T-helper 2 cell treated with Interferon-gamma antibody and Interleukin-4, amounts not matched to agents 5 μg/mL and 100 μg/mL, for 36 hours (primary cell): ENCODE results near the gene URAD.
"Not testable (repeated sequence)": the region's sequence is repeated elsewhere in the genome, so short reads cannot be mapped to it uniquely, and the experiment has no call there.

ENCODE experiments used
- DNase-seq: peaks from one replicate; pipeline ENCODE4 v3.0.0; 2021; ENCODE audit warnings: low spot score
- H3K27ac Mint-ChIP-seq: one replicate; pipeline ENCODE4 v1.8.0; 2021; ENCODE audit warnings: mild to moderate bottlenecking, mixed read lengths
- H3K27me3 Mint-ChIP-seq: one replicate; pipeline ENCODE4 v1.8.0; 2021; ENCODE audit warnings: low read depth, mixed read lengths
- H3K36me3 Mint-ChIP-seq: one replicate; pipeline ENCODE4 v1.8.0; 2021; ENCODE audit warnings: low read depth, mixed read lengths
- H3K4me1 Mint-ChIP-seq: one replicate; pipeline ENCODE4 v1.8.0; 2021; ENCODE audit warnings: low read depth, mixed read lengths
- H3K4me3 Mint-ChIP-seq: one replicate; pipeline ENCODE4 v1.8.0; 2022; ENCODE audit warnings: mild to moderate bottlenecking, moderate library complexity, mixed read lengths
- H3K9me3 Mint-ChIP-seq: one replicate; pipeline ENCODE4 v1.8.0; 2021; ENCODE audit warnings: mixed read lengths

URAD gene

GRCh38 chr13:28012896-28013295 is 24.4 kb upstream of the URAD start:
- H3K4me1 Mint-ChIP-seq = peaks cover 2% of the 10 kb centered on the region
- no peaks in the 10 kb centered on the region for H3K9me3 Mint-ChIP-seq
- H3K4me3 Mint-ChIP-seq = no peak overlapping the region
- no peaks in the 10 kb centered on the region for H3K36me3 Mint-ChIP-seq
- H3K27me3 Mint-ChIP-seq = peaks cover 10% of the 10 kb centered on the region
- H3K27ac Mint-ChIP-seq = no peak overlapping the region
- DNase-seq = no peak

GRCh38 chr13:28012383-28012782 is 23.9 kb upstream of the URAD start:
- Mint-ChIP-seq H3K27me3 (peaks cover 10% of the 10 kb centered on the region), H3K27ac (no peak overlapping the region)
- no peak for DNase-seq

DNA sequence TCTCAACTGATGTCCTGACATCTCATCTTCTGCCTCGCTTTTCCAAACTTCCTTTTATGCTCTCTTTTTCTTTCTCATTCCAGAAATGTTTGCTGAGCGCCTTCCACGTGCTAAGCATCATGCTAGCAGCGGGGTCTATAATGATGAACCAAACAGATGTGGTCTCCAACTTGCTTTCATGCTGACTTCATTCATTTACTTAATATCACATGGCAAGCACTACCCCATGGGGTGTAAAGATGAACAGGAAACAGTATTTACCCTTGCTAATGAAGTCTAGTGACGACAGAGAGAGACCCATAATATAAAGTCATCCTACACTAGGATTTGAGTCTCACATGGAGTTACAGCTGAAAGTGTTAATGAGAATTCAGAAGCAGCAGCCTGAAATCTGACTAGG is 21.6 kb upstream of the URAD start:
- H3K27ac Mint-ChIP-seq = no peak overlapping the region
- H3K27me3 Mint-ChIP-seq = peaks cover 10% of the 10 kb centered on the region
- no peaks in the 10 kb centered on the region for H3K36me3 Mint-ChIP-seq

More at GRCh38 chr13:28012383-28012782, 23.9 kb upstream of the URAD start:
- Mint-ChIP-seq H3K4me3 (no peak overlapping the region), H3K9me3 (no peaks in the 10 kb centered on the region), H3K4me1 (peaks cover 2% of the 10 kb centered on the region), H3K36me3 (no peaks in the 10 kb centered on the region)

DNA sequence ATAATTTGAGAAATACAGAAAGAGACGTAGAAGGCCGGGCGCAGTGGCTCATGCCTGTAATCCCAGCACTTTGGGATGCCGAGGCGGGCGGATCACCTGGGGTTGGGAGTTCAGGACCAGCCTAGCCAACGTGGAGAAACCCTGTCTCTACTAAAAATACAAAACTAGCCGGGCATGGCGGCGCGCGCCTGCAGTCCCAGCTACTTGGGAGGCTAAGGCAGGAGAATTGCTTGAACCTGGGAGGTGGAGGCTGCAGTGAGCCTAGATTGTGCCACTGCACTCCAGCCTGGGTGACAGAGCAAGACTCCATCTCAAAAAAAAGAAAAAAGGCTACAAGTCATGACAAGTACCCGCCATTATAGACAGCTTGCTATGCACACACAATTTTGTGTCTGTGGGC is 16.5 kb upstream of the URAD start:
- H3K4me1 Mint-ChIP-seq, H3K27ac Mint-ChIP-seq, H3K27me3 Mint-ChIP-seq, DNase-seq, H3K36me3 Mint-ChIP-seq, H3K4me3 Mint-ChIP-seq, H3K9me3 Mint-ChIP-seq: not testable (repeated sequence)

More for the DNA sequence above, 21.6 kb upstream of the URAD start:
- no peaks in the 10 kb centered on the region for H3K9me3 Mint-ChIP-seq
- no peak overlapping the region for H3K4me3 Mint-ChIP-seq
- no peak for DNase-seq
- H3K4me1 Mint-ChIP-seq = peaks cover 2% of the 10 kb centered on the region

DNA sequence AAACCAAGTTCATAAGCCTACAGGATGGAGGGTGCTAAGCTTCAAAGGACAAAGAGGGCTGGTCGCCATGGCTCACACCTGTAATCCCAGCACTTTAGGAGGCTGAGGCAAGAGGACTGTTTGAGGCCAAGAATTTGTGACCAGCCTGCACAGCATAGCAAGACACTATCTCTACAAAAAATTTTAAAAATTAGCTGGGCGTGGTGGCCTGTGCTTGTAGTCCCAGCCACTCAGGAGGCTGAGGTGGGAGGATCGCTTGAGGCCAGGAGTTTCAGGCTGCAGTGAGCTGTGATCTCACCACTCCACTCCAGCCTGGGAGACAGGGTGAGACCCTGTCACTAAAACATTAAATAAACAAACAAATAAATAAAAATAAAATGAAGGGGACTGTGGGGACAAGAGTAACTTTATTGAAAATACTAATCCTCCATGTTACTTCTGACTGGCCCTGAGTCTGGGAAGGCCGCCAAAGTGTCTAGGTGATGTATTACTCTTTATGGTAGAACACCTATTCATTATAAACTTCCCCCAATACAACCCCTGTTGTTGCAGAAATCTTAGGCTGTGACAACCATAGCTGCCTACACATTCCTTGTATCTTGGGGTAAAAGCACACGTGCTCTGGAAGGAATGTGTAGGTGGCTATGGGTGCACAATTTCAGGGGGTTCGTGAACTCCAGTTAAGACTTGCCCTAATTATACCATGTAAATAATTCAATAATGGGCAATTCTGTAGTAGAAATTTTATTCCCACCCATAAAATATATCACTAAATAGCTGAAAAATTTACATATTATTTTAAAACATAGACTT is 14.6 kb upstream of the URAD start:
- H3K9me3 Mint-ChIP-seq = no peaks in the 10 kb centered on the region
- H3K27me3 Mint-ChIP-seq = peaks cover 2% of the 10 kb centered on the region
- H3K4me3 Mint-ChIP-seq = no peak overlapping the region
- H3K4me1 Mint-ChIP-seq = no peaks in the 10 kb centered on the region
- H3K27ac Mint-ChIP-seq = no peak overlapping the region
- no peaks in the 10 kb centered on the region for H3K36me3 Mint-ChIP-seq
- DNase-seq = no peak

GRCh38 chr13:28001837-28002473 is 13.5 kb upstream of the URAD start:
- DNase-seq = no peak
- Mint-ChIP-seq H3K9me3 (no peaks in the 10 kb centered on the region), H3K27ac (no peak overlapping the region), H3K4me1 (no peaks in the 10 kb centered on the region), H3K36me3 (no peaks in the 10 kb centered on the region), H3K4me3 (no peak overlapping the region), H3K27me3 (peaks cover 2% of the 10 kb centered on the region)

- no peak for DNase-seq
- Mint-ChIP-seq H3K27me3 (peaks cover 2% of the 10 kb centered on the region), H3K4me3 (no peak overlapping the region)
Observed at GRCh38 chr13:28001049-28001448, 12.6 kb upstream of the URAD start.

GRCh38 chr13:28000567-28000966 is 12.1 kb upstream of the URAD start:
- H3K27me3 Mint-ChIP-seq = peaks cover under 1% of the 10 kb centered on the region
- H3K4me3 Mint-ChIP-seq = no peak overlapping the region
- H3K9me3 Mint-ChIP-seq = no peaks in the 10 kb centered on the region

More at GRCh38 chr13:28001049-28001448, 12.6 kb upstream of the URAD start:
- no peaks in the 10 kb centered on the region for H3K4me1 Mint-ChIP-seq
- H3K36me3 Mint-ChIP-seq = no peaks in the 10 kb centered on the region
- no peaks in the 10 kb centered on the region for H3K9me3 Mint-ChIP-seq
- H3K27ac Mint-ChIP-seq = no peak overlapping the region

DNA sequence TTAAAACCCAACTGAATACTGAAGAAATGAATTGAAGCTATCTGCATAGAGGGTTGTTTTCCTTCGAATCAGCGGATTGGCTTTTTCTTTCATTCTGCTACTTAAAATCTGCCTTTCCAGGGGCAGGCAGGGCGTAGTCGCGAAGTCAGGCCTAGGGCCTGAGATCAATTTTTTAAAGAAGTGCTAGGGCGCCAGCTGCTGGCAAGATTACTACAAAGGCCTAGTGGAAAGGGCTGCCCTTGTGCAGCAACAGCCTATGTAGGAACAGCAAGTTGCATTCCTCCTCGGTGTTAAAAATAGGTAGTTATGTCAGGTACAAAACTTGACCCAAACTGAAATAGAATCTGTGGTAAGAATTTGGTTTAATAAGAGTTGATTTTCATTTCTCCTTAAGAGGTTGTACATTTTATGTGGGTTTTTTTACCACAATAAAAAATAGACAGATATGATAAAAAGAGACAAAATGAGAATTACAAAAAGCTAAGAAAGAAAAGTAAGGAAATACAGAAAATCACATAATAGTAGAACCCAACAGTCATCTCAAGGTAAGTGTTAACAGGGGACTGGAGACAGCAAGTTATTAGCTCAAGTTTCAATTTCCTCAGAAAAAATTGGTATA is 9.5 kb upstream of the URAD start:
- no peak overlapping the region for H3K4me3 Mint-ChIP-seq
- no peaks in the 10 kb centered on the region for H3K4me1 Mint-ChIP-seq
- no peaks in the 10 kb centered on the region for H3K9me3 Mint-ChIP-seq
- H3K27ac Mint-ChIP-seq = no peak overlapping the region
- DNase-seq = no peak
- peaks cover 5% of the 10 kb centered on the region for H3K27me3 Mint-ChIP-seq
- H3K36me3 Mint-ChIP-seq = no peaks in the 10 kb centered on the region

More at GRCh38 chr13:28000567-28000966, 12.1 kb upstream of the URAD start:
- no peak for DNase-seq
- Mint-ChIP-seq H3K27ac (no peak overlapping the region), H3K36me3 (no peaks in the 10 kb centered on the region), H3K4me1 (no peaks in the 10 kb centered on the region)

DNA sequence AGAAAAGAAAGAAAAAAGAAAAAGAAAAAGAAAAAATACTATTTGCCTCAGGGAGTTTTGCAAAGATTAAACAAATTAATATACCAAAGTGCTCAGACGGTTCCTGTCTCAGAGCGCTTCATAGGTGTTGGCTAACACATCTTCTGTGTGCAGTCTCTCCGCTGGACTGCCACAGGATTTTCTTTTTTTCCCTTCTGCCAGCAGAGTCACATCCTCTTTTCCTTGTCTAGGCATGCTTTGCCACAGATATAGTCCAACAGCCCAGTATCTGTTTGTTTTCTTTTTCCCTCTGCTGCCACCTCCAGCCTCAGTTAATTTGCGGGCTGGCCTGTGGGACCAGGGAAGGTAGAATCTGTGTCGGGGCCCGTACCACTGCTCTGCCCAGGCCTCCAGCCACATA is 3.4 kb upstream of the URAD start:
- H3K4me1 Mint-ChIP-seq = no peaks in the 10 kb centered on the region

GRCh38 chr13:27985600-27985999 is 2.9 kb downstream of the URAD start:
- DNase-seq = no peak
- no peak overlapping the region for H3K4me3 Mint-ChIP-seq

More for the DNA sequence above, 3.4 kb upstream of the URAD start:
- H3K4me3 Mint-ChIP-seq = no peak overlapping the region
- H3K36me3 Mint-ChIP-seq = no peaks in the 10 kb centered on the region
- H3K27ac Mint-ChIP-seq = no peak overlapping the region
- H3K27me3 Mint-ChIP-seq = peaks cover 8% of the 10 kb centered on the region
- no peak for DNase-seq
- H3K9me3 Mint-ChIP-seq = no peaks in the 10 kb centered on the region

GRCh38 chr13:27982361-27982760 is 6.1 kb downstream of the URAD start:
- H3K27ac Mint-ChIP-seq = no peak overlapping the region
- H3K9me3 Mint-ChIP-seq = no peaks in the 10 kb centered on the region
- peaks cover 1% of the 10 kb centered on the region for H3K4me1 Mint-ChIP-seq
- peaks cover 58% of the 10 kb centered on the region for H3K27me3 Mint-ChIP-seq
- no peak overlapping the region for H3K4me3 Mint-ChIP-seq
- H3K36me3 Mint-ChIP-seq = no peaks in the 10 kb centered on the region
- DNase-seq = no peak

More at GRCh38 chr13:27985600-27985999, 2.9 kb downstream of the URAD start:
- H3K27ac Mint-ChIP-seq = no peak overlapping the region
- no peaks in the 10 kb centered on the region for H3K9me3 Mint-ChIP-seq
- H3K36me3 Mint-ChIP-seq = no peaks in the 10 kb centered on the region
- H3K27me3 Mint-ChIP-seq = peaks cover 36% of the 10 kb centered on the region
- H3K4me1 Mint-ChIP-seq = no peaks in the 10 kb centered on the region

DNA sequence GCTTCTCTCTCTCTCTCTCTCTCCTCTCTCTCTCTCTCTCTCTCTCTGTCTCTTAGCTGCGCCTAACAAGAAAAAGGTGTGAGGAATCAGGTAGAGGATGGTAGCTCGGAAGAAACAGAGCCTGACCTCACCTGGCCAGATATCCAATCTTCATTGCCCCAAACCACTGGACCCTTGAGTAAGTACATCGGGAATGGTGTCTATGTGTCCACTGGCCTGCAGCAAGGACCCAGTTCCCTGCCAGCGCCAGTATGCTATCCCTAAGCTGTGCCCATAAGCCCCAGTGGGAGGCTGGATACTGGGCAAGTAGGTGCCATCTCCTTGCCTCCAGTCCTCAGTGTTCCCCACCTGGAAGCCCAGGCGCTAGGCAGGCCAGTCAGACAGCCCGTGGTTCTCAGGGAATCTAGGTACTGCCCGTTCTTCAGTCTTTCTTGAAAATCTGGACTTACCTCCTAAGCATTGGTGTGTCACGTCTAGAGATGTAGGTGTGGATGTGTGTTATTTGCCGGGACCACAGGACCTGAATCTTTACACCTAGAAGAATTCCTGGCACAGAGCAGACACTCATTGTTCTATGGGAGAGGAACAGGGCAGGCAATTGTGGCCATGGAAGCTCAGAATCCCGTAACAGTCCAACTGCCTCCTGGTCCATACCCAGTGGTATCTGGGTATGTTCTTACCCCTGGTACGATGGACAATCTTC is 7.3 kb downstream of the URAD start:
- H3K9me3 Mint-ChIP-seq = no peaks in the 10 kb centered on the region
- no peak for DNase-seq
- H3K4me1 Mint-ChIP-seq = peaks cover 1% of the 10 kb centered on the region
- no peak overlapping the region for H3K27ac Mint-ChIP-seq
- no peak overlapping the region for H3K4me3 Mint-ChIP-seq
- no peaks in the 10 kb centered on the region for H3K36me3 Mint-ChIP-seq
- H3K27me3 Mint-ChIP-seq = peaks cover 65% of the 10 kb centered on the region
